GM12873 (cell line): Measurements from ENCODE around the gene CYGB.

ENCODE experiments used
- CTCF ChIP-seq: IDR thresholded peaks from 2 replicates; pipeline ENCODE4 v1.5.1; 2012; ENCODE audit warnings: low read depth, mild to moderate bottlenecking, moderate library complexity, low read length, control low read depth; ENCODE audit not compliant: insufficient read depth; ENCODE audit errors: missing control alignments

The CYGB gene

GRCh38 chr17:76581515-76581914 lies 44.0 kb upstream of the CYGB start:
- no peak for TF ChIP-seq CTCF

- no peak for TF ChIP-seq CTCF
Observed at GRCh38 chr17:76579281-76579680, 41.8 kb upstream of the CYGB start.

GRCh38 chr17:76578376-76578775 lies 40.9 kb upstream of the CYGB start:
- TF ChIP-seq CTCF, result no peak

- no peak for TF ChIP-seq CTCF
Observed at GRCh38 chr17:76577876-76578275, 40.4 kb upstream of the CYGB start.

GRCh38 chr17:76576189-76576588 lies 38.7 kb upstream of the CYGB start:
- TF ChIP-seq CTCF, result no peak

GRCh38 chr17:76575570-76575969 lies 38.1 kb upstream of the CYGB start:
- TF ChIP-seq CTCF, result no peak

- TF ChIP-seq CTCF, result no peak
Observed at GRCh38 chr17:76574166-76574565, 36.7 kb upstream of the CYGB start.

GRCh38 chr17:76573096-76573495 lies 35.6 kb upstream of the CYGB start:
- no peak for TF ChIP-seq CTCF
